ENCODE data around the gene RNASEH2B.

Gene RNASEH2B

DNA sequence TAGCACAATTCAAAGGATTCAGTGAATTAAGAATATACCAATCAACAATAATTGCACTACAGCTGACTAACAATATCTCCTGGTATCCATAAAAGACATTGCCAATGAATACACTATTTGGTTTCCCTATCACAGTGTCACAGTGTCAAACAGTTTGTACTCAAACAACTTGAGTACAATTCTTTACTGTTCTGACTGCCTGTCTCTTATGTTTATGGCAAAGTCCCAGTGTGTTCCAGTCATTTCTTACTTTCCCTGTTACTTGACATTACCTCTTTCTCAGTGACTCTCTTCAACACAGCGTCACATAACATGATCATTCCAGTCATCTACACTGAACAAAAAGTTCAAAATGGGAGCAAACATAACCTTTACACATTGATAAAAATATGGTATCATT, 21.2 kb upstream of the RNASEH2B start:
- H3K9ac ChIP-seq (ENCODE audit: low read length), result no peak overlapping the region
- H3K27me3 ChIP-seq (replicated peaks; ENCODE audit: control insufficient read depth, insufficient read depth, low read length), result no peaks in the 10 kb centered on the region
- H3K4me3 ChIP-seq (ENCODE audit: low read length), result no peak overlapping the region
- no peak for DNase-seq (ENCODE audit: low read depth)
- H3K9me3 ChIP-seq (ENCODE audit: control insufficient read depth, low read length), result peaks cover 5% of the 10 kb centered on the region
- no peaks in the 10 kb centered on the region for H3K36me3 ChIP-seq (ENCODE audit: control insufficient read depth, insufficient read depth, low read length, severe bottlenecking)
- no peaks in the 10 kb centered on the region for H3K4me1 ChIP-seq (ENCODE audit: control insufficient read depth, insufficient read depth, low read length)

DNA sequence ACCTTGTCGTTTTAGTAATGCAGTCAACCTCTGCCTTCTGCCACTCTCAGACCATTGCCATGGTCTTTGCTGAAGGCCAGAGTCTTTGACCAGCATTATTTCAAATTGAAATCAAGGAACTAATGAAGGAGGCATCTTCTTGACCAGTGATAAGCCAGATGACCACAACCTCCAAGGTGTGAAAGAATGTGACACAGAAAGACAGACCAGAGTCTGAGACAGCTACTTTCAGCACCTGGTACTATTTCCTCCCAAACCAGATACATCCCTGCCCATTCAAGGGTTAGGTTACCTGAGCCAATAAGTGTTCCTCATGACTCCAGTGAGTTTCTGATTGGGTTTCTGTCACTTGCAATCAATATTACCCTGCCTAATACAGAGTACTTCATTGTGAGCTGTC, 20.3 kb upstream of the RNASEH2B start:
- H3K36me3 ChIP-seq (ENCODE audit: control insufficient read depth, insufficient read depth, low read length, severe bottlenecking), result no peaks in the 10 kb centered on the region
- H3K4me3 ChIP-seq (ENCODE audit: low read length), result no peak overlapping the region
- H3K27me3 ChIP-seq (replicated peaks; ENCODE audit: control insufficient read depth, insufficient read depth, low read length), result no peaks in the 10 kb centered on the region
- no peak for DNase-seq (ENCODE audit: low read depth)
- H3K9ac ChIP-seq (ENCODE audit: low read length), result no peak overlapping the region
- H3K4me1 ChIP-seq (ENCODE audit: control insufficient read depth, insufficient read depth, low read length), result no peaks in the 10 kb centered on the region
- peaks cover 5% of the 10 kb centered on the region for H3K9me3 ChIP-seq (ENCODE audit: control insufficient read depth, low read length)

DNA sequence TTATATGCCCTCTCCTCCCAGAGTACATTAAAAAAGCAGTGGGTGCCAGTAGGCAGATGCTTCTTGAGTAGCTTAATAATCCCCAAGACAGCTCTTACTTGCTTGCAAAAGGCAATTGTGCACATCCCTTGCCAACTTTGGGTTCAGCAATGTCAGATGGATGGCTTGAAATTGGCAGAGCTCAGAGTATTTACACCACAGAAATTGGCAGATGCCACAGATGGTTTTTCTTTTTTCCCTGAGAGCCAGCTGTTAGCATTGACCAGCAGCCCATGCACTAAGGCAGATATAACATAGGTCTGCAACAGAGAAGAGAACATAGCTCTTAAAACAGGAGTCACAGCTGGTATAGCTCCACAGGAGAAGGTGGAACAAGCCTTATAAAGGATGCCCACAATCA, 18.4 kb upstream of the RNASEH2B start:
- Histone ChIP-seq H3K9me3 (ENCODE audit: control insufficient read depth, low read length) (peaks cover 1% of the 10 kb centered on the region), H3K4me1 (ENCODE audit: control insufficient read depth, insufficient read depth, low read length) (no peaks in the 10 kb centered on the region), H3K36me3 (ENCODE audit: control insufficient read depth, insufficient read depth, low read length, severe bottlenecking) (no peaks in the 10 kb centered on the region), H3K27me3 (replicated peaks; ENCODE audit: control insufficient read depth, insufficient read depth, low read length) (no peaks in the 10 kb centered on the region), H3K9ac (ENCODE audit: low read length) (no peak overlapping the region), H3K4me3 (ENCODE audit: low read length) (no peak overlapping the region)
- no peak for DNase-seq (ENCODE audit: low read depth)

DNA sequence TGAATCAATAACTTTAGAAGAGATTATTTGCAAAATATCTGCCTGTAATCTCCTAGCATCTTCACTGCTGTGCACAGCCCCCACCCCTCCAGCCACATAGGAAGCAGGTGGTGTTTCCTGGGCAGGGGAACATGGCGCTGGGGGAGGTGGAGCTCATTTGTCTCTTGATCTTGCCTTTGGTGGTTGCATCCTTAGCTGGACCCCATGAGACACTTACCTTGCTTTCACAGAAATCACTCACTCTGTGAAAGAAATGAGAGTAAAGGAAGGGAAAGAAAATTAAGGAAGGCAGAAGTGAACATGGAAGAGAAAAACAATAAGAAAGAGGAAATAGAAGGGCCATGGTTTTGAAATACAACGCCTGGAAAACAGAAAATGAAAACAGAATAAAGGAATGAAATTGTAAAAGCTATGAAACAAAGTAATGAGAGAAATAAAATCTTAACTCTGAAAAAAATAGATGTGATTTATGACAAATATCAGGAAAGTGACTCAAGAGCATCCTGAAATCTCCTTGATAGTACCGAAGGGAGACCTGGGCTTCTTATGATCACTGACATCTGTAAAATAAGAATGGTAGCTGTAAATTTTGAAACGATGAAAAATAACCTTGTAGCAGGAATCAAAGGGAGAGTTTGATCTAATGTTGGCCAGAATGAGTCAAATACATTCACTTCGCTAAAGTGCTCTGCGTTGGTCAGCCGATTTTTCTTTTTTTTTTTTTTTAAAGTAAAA, 17.2 kb upstream of the RNASEH2B start:
- Histone ChIP-seq H3K9ac (ENCODE audit: low read length) (no peak overlapping the region), H3K4me1 (ENCODE audit: control insufficient read depth, insufficient read depth, low read length) (no peaks in the 10 kb centered on the region), H3K4me3 (ENCODE audit: low read length) (no peak overlapping the region), H3K27me3 (replicated peaks; ENCODE audit: control insufficient read depth, insufficient read depth, low read length) (no peaks in the 10 kb centered on the region), H3K36me3 (ENCODE audit: control insufficient read depth, insufficient read depth, low read length, severe bottlenecking) (no peaks in the 10 kb centered on the region), H3K9me3 (ENCODE audit: control insufficient read depth, low read length) (no peaks in the 10 kb centered on the region)
- no peak for DNase-seq (ENCODE audit: low read depth)

DNA sequence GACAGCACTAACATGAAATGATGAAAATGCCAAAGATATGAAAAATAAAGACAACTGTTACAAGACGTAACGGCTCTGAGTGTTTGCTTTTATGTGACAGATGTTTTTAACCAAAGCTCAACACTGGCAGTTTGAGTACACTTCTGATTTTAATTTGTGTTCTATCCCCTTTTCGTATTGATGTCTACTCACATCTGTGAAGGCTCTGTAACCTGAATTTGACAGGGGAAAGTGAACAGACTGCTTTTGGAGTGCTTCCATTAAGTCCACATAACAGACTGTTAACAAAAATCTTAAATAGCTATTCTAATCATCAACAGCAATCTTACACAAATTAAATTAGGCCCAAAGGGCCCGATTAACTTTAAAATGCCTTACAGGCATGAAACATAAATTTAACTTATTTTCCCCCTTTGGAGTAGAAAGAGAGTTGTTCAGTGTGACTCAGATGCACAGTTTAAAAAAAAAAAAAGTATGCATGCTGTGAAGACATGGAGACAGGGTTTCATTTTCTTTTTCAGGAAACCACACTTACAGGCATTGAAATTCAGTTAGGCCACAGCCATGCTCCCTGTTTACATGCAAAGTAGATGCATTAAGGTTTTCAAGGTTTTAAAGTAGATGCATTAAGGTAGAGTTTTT, 16.3 kb upstream of the RNASEH2B start:
- Histone ChIP-seq H3K9ac (ENCODE audit: low read length) (no peak overlapping the region), H3K27me3 (replicated peaks; ENCODE audit: control insufficient read depth, insufficient read depth, low read length) (no peaks in the 10 kb centered on the region), H3K36me3 (ENCODE audit: control insufficient read depth, insufficient read depth, low read length, severe bottlenecking) (no peaks in the 10 kb centered on the region), H3K9me3 (ENCODE audit: control insufficient read depth, low read length) (no peaks in the 10 kb centered on the region), H3K4me3 (ENCODE audit: low read length) (no peak overlapping the region), H3K4me1 (ENCODE audit: control insufficient read depth, insufficient read depth, low read length) (no peaks in the 10 kb centered on the region)
- peak; percentile 63 for DNase-seq (ENCODE audit: low read depth)

DNA sequence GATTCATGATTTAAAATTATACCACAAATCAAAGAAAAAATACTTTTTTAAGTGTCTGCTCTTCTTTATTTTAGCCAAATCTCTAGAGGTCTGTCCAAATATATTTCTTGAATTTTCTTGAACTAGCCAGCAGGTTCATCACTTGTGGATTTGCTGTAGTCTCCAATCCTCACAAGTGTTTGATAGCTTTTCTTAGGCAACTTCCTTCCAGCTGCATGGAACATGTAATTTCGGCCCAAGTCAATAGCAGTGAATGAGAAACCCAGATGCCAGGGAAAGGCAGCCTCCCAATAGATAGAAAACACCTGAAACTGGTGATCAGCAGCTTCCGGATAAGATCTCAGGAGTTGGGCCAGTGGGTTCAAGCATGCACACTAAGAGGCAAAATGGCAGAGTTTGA, 15.6 kb upstream of the RNASEH2B start:
- H3K9ac ChIP-seq (ENCODE audit: low read length), result no peak overlapping the region
- no peaks in the 10 kb centered on the region for H3K4me1 ChIP-seq (ENCODE audit: control insufficient read depth, insufficient read depth, low read length)
- H3K9me3 ChIP-seq (ENCODE audit: control insufficient read depth, low read length), result no peaks in the 10 kb centered on the region
- H3K4me3 ChIP-seq (ENCODE audit: low read length), result no peak overlapping the region
- H3K36me3 ChIP-seq (ENCODE audit: control insufficient read depth, insufficient read depth, low read length, severe bottlenecking), result no peaks in the 10 kb centered on the region
- no peaks in the 10 kb centered on the region for H3K27me3 ChIP-seq (replicated peaks; ENCODE audit: control insufficient read depth, insufficient read depth, low read length)
- DNase-seq (ENCODE audit: low read depth), result no peak

DNA sequence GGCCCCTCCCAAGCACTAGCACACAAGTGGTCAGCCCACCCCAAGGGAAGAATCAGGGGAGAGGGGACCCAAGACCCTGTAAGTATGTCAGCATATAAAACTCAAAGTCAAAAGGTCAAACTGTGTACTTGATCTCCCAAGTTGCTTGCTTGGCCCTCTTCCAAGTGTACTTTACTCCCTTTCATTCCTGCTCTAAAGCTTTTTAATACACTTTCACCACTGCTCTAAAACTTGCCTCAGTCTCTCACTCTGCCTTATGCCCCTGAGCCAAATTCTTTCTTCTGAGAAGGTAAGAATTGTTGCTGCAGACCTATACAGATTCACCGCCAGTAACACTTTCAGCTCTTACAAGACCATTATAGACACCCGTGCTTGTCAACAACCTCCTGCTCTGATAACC, 15.1 kb upstream of the RNASEH2B start:
- H3K4me3 ChIP-seq (ENCODE audit: low read length), result no peak overlapping the region
- no peak for DNase-seq (ENCODE audit: low read depth)
- H3K9me3 ChIP-seq (ENCODE audit: control insufficient read depth, low read length), result no peaks in the 10 kb centered on the region
- H3K27me3 ChIP-seq (replicated peaks; ENCODE audit: control insufficient read depth, insufficient read depth, low read length), result no peaks in the 10 kb centered on the region
- no peaks in the 10 kb centered on the region for H3K4me1 ChIP-seq (ENCODE audit: control insufficient read depth, insufficient read depth, low read length)
- H3K9ac ChIP-seq (ENCODE audit: low read length), result no peak overlapping the region
- H3K36me3 ChIP-seq (ENCODE audit: control insufficient read depth, insufficient read depth, low read length, severe bottlenecking), result no peaks in the 10 kb centered on the region

DNA sequence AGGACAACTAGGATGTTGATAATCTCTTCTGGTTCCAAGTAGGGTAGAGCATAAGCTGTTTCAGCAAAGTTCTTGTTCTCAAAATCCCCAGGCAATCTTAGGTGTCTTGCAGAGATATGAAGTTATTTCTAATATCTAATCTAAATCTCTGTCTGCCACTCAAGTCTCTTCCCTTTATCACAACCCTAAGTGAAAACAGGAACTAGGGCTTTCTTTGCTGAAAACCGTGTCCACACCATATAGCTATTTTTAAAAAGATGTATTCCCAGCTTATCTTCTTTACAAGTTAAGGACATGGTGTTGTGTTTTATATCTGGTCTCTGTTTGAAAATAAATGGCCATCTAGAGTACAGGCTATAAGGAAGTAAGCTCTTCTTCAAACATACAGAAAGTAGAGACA, 11.3 kb upstream of the RNASEH2B start:
- Histone ChIP-seq H3K4me3 (ENCODE audit: low read length) (no peak overlapping the region), H3K9ac (ENCODE audit: low read length) (no peak overlapping the region), H3K4me1 (ENCODE audit: control insufficient read depth, insufficient read depth, low read length) (no peaks in the 10 kb centered on the region), H3K36me3 (ENCODE audit: control insufficient read depth, insufficient read depth, low read length, severe bottlenecking) (no peaks in the 10 kb centered on the region), H3K27me3 (replicated peaks; ENCODE audit: control insufficient read depth, insufficient read depth, low read length) (no peaks in the 10 kb centered on the region), H3K9me3 (ENCODE audit: control insufficient read depth, low read length) (no peaks in the 10 kb centered on the region)
- no peak for DNase-seq (ENCODE audit: low read depth)

DNA sequence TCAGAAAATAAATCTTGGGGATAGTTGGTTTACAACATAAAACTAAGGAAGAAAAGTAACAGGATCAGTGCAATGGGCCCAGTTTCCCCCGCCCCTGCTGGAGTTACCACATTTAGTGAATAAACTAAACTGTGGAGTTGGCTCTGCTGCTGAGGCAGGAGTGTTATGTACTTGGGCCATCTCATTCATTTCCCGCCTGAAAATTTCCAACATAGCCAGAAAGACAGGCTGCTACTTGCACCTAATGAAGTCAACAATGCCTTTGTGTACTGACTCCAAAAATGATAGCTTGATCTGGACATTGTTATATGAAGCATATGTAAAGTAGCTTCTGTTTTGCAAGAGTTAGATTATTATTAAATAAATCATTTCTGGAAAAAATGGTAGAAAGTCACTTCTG, 7.9 kb upstream of the RNASEH2B start:
- no peak for DNase-seq (ENCODE audit: low read depth)
- no peaks in the 10 kb centered on the region for H3K4me1 ChIP-seq (ENCODE audit: control insufficient read depth, insufficient read depth, low read length)
- no peak overlapping the region for H3K9ac ChIP-seq (ENCODE audit: low read length)
- no peaks in the 10 kb centered on the region for H3K27me3 ChIP-seq (replicated peaks; ENCODE audit: control insufficient read depth, insufficient read depth, low read length)
- H3K36me3 ChIP-seq (ENCODE audit: control insufficient read depth, insufficient read depth, low read length, severe bottlenecking), result no peaks in the 10 kb centered on the region
- no peak overlapping the region for H3K4me3 ChIP-seq (ENCODE audit: low read length)
- H3K9me3 ChIP-seq (ENCODE audit: control insufficient read depth, low read length), result no peaks in the 10 kb centered on the region

DNA sequence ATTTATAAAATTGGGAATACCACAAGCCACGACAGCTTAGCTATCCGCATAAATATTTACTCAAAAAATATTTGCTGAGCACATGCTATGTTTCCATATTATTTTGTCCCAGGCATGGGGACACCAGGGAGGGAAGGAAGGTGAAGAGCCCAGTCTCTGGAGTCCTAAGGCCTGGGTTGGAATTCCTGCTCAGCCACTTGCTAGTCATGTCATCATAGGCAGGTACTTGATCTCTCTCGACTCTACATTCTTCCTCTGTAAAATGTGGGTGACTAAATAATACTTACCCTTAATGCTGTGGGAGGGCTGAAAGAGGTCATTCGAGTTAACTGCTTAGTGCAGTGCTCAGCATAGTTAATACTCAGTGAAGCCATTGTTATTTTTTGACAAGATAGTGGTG, 4.3 kb upstream of the RNASEH2B start:
- no peak for DNase-seq (ENCODE audit: low read depth)
- Histone ChIP-seq H3K4me1 (ENCODE audit: control insufficient read depth, insufficient read depth, low read length) (no peaks in the 10 kb centered on the region), H3K36me3 (ENCODE audit: control insufficient read depth, insufficient read depth, low read length, severe bottlenecking) (no peaks in the 10 kb centered on the region), H3K9me3 (ENCODE audit: control insufficient read depth, low read length) (no peaks in the 10 kb centered on the region), H3K4me3 (ENCODE audit: low read length) (no peak overlapping the region), H3K27me3 (replicated peaks; ENCODE audit: control insufficient read depth, insufficient read depth, low read length) (no peaks in the 10 kb centered on the region), H3K9ac (ENCODE audit: low read length) (no peak overlapping the region)

DNA sequence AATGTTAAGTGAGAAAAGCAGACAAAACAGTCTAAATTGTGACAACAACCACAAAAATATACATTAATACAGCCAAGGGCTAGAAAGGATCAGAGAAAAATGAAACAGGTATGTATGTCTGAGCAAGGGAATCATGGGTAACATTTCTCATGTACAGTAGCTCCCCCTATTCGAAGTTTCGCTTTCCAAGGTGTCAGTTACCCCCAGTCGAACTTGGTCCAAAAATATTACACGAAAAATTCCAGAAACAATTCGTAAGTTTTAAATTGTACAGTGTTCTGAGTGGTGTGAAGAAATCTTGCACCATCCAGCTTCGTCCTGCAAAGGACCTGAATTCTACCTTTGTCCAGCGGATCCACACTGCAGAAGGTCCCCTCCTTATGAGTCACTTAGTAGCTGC, 1.8 kb upstream of the RNASEH2B start:
- no peaks in the 10 kb centered on the region for H3K36me3 ChIP-seq (ENCODE audit: control insufficient read depth, insufficient read depth, low read length, severe bottlenecking)
- no peak overlapping the region for H3K9ac ChIP-seq (ENCODE audit: low read length)
- no peaks in the 10 kb centered on the region for H3K27me3 ChIP-seq (replicated peaks; ENCODE audit: control insufficient read depth, insufficient read depth, low read length)
- H3K9me3 ChIP-seq (ENCODE audit: control insufficient read depth, low read length), result no peaks in the 10 kb centered on the region
- no peak overlapping the region for H3K4me3 ChIP-seq (ENCODE audit: low read length)
- DNase-seq (ENCODE audit: low read depth), result no peak
- peaks cover 14% of the 10 kb centered on the region for H3K4me1 ChIP-seq (ENCODE audit: control insufficient read depth, insufficient read depth, low read length)

DNA sequence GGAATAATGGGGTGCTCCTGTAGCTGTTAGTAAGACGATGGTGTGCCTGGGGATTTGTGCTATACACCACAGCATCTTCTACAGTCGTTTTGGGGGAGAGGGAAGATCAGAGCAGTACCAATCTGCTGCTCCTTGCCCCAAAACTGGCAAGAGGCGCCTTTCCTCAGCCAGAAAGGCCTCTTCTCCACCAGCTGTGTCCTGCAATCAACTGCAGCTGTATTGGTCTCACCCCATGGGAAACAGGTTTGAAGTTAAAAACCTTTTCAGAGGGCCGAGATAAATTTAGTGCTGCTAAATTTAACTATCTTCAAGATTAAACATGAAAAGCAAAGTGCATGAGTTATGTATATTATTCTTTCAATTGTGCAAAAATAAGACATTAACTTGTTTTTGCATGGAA, 1.2 kb upstream of the RNASEH2B start:
- Histone ChIP-seq H3K9me3 (ENCODE audit: control insufficient read depth, low read length) (no peaks in the 10 kb centered on the region), H3K4me1 (ENCODE audit: control insufficient read depth, insufficient read depth, low read length) (peaks cover 14% of the 10 kb centered on the region), H3K4me3 (ENCODE audit: low read length) (no peak overlapping the region), H3K36me3 (ENCODE audit: control insufficient read depth, insufficient read depth, low read length, severe bottlenecking) (no peaks in the 10 kb centered on the region), H3K9ac (ENCODE audit: low read length) (no peak overlapping the region), H3K27me3 (replicated peaks; ENCODE audit: control insufficient read depth, insufficient read depth, low read length) (no peaks in the 10 kb centered on the region)
- no peak for DNase-seq (ENCODE audit: low read depth)

Measured in adipocyte (in vitro differentiated cells).